K562 (cell line): ENCODE results near the gene MEX3C. TPM values are rescaled to one million over a fixed set of nuclear protein-coding genes. Genes with fewer than 3 reads are reported as not detected.

Source experiments
- ATAC-seq: fragments of 200-7000 bp; cut with Tn5 transposase; 3 replicates; pipeline ENCODE4 v1.9.1; 2020; ENCODE audit warnings: moderate library complexity
- BruUV-seq: library from RNA; stranded (reverse); fragments of 400-500 nt; replicated peaks from 2 replicates; lab custom pipeline; 2021; lab: Mats Ljungman, UMichigan
- CTCF ChIA-PET: fragments of 300-600 bp; formaldehyde crosslinking; extraction: SDS; loops from one replicate; lab custom pipeline; 2021; ENCODE audit warnings: low intra/inter-chr PET ratio; lab: Yijun Ruan, JAX
- POLR2A ChIA-PET: fragments of 300-600, 350-650 bp; sonication (Branson Sonifier 250); formaldehyde crosslinking; extraction: SDS; loops from one replicate; lab custom pipeline; 2021; ENCODE audit warnings: antibody characterized with exemption, inconsistent platforms; lab: Yijun Ruan, JAX
- DNase-seq, 4 experiments: peaks; one replicate each; pipeline versions ENCODE4 v3.0.0 to v3.0.0-alpha.2; 2011 to 2018; ENCODE audit warnings: low spot score in 3 of 4, mixed read lengths in 3 of 4; ENCODE audit errors: extremely low read depth in 1 of 4
- FAIRE-seq: peaks from 2 replicates; lab custom pipeline; 2011; peaks lifted over from hg19 to GRCh38; lab: Jason Lieb, UNC
- H2AFZ ChIP-seq: 2 replicates; pipeline ENCODE4 v1.6.0; 2011; ENCODE audit warnings: low read depth, low read length, control low read depth, inconsistent platforms
- H3K27ac ChIP-seq: fragments of 200-600 bp; 3 replicates; pipeline ENCODE4 v1.8.0; 2011; ENCODE audit warnings: low read depth, mild to moderate bottlenecking, control low read depth, inconsistent platforms, low read length, moderate library complexity, mixed read lengths; ENCODE audit errors: extremely low read depth
- H3K27me3 ChIP-seq, 2 experiments: fragments of 300-600 bp in 1 of 2; 2 replicates in 1 of 2; 3 replicates in 1 of 2; pipeline versions ENCODE4 v1.6.0 to v1.8.0; 2011; ENCODE audit warnings: inconsistent platforms in 2 of 2, low read length in 2 of 2, mild to moderate bottlenecking in 1 of 2, mixed read lengths in 1 of 2, moderate library complexity in 1 of 2; ENCODE audit not compliant: control insufficient read depth in 2 of 2, insufficient read depth in 2 of 2
- H3K36me3 ChIP-seq: fragments of 300-600 bp; 3 replicates; pipeline ENCODE4 v1.8.0; 2011; ENCODE audit warnings: mild to moderate bottlenecking, low read length, inconsistent platforms; ENCODE audit not compliant: control insufficient read depth, insufficient read depth
- H3K4me1 ChIP-seq, 2 experiments: fragments of 200-600 bp in 1 of 2; replicated peaks in 1 of 2; 2 replicates in 1 of 2; 3 replicates in 1 of 2; pipeline versions ENCODE4 v1.5.1 to v1.8.0; 2011; ENCODE audit warnings: inconsistent platforms in 2 of 2, low read length in 2 of 2, mild to moderate bottlenecking in 1 of 2, mixed read lengths in 1 of 2, moderate library complexity in 1 of 2; ENCODE audit not compliant: control insufficient read depth in 2 of 2, insufficient read depth in 2 of 2
- H3K4me2 ChIP-seq: 2 replicates; pipeline ENCODE4 v1.6.1; 2011; ENCODE audit warnings: low read length, control low read depth, inconsistent platforms, mixed read lengths; ENCODE audit not compliant: insufficient read depth
- H3K4me3 ChIP-seq: fragments of 200-600 bp; sonication (generic), shearing (Covaris generic); 2 replicates; pipeline ENCODE4 v1.5.1; 2016; ENCODE audit warnings: control low read depth, inconsistent platforms
- H3K79me2 ChIP-seq: fragments of 200-600 bp; 3 replicates; pipeline ENCODE4 v1.8.0; 2011; ENCODE audit warnings: low read length, inconsistent platforms; ENCODE audit not compliant: control insufficient read depth, insufficient read depth
- H3K9ac ChIP-seq, 2 experiments: 2 replicates each; pipeline versions ENCODE4 v1.6.0 to v1.6.1; 2011; ENCODE audit warnings: low read depth in 2 of 2, low read length in 2 of 2, control low read depth in 1 of 2, inconsistent platforms in 1 of 2, mild to moderate bottlenecking in 1 of 2, mixed read lengths in 1 of 2; ENCODE audit not compliant: insufficient read depth in 1 of 2
- H3K9me1 ChIP-seq: one replicate; pipeline ENCODE4 v1.6.0; 2011; ENCODE audit warnings: inconsistent platforms, mild to moderate bottlenecking, low read length, moderate library complexity; ENCODE audit not compliant: control insufficient read depth, insufficient read depth
- H3K9me3 ChIP-seq: replicated peaks from 2 replicates; pipeline ENCODE4 v1.5.1; 2011; ENCODE audit warnings: low read depth, low read length, inconsistent platforms; ENCODE audit not compliant: control insufficient read depth, insufficient read depth
- H4K20me1 ChIP-seq: replicated peaks from 2 replicates; pipeline ENCODE4 v1.6.1; 2011; ENCODE audit warnings: low read length, inconsistent platforms, mixed read lengths; ENCODE audit not compliant: control insufficient read depth, insufficient read depth
- CGGBP1 ChIP-seq: fragments of 250-450 bp; sonication (Bioruptor Pico); IDR thresholded peaks from 2 replicates; pipeline ENCODE4 v1.9.0; 2021; ENCODE audit warnings: mild to moderate bottlenecking
- GMEB1 ChIP-seq: fragments of 250-450 bp; sonication (Bioruptor Pico); IDR thresholded peaks from 2 replicates; pipeline ENCODE4 v1.4.0; 2020; ENCODE audit warnings: mild to moderate bottlenecking
- HDAC1 ChIP-seq, 2 experiments: fragments of 450-650 bp; IDR thresholded peaks; 2 replicates each; pipeline ENCODE4 v1.6.1; 2016 to 2017; ENCODE audit warnings: inconsistent platforms in 1 of 2, mild to moderate bottlenecking in 1 of 2, moderate library complexity in 1 of 2
- HMG20B ChIP-seq: fragments of 250-450 bp; sonication (Bioruptor Pico); IDR thresholded peaks from 2 replicates; pipeline ENCODE4 v1.5.0; 2021; ENCODE audit warnings: mild to moderate bottlenecking
- LCOR ChIP-seq: sonication (generic); formaldehyde crosslinking; IDR thresholded peaks from 2 replicates; pipeline ENCODE4 v1.8.0; 2022; ENCODE audit warnings: mild to moderate bottlenecking, missing genetic modification reagents
- NR2C1 ChIP-seq, 2 experiments: fragments of 450-650 bp; IDR thresholded peaks; 2 replicates each; pipeline ENCODE4 v1.6.1; 2017; ENCODE audit warnings: mild to moderate bottlenecking in 2 of 2, antibody characterized with exemption in 1 of 2, inconsistent platforms in 1 of 2, missing compliant biosample characterization in 1 of 2, missing genetic modification characterization in 1 of 2
- NR2F6 ChIP-seq: fragments of 450-650 bp; formaldehyde crosslinking; IDR thresholded peaks from 2 replicates; pipeline ENCODE4 v1.4.0; 2020; ENCODE audit warnings: mild to moderate bottlenecking
- STAT6 ChIP-seq: sonication (generic); formaldehyde crosslinking; IDR thresholded peaks from 2 replicates; pipeline ENCODE4 v1.8.1; 2023; ENCODE audit warnings: mild to moderate bottlenecking, missing genetic modification reagents
- TFE3 ChIP-seq: fragments of 450-650 bp; formaldehyde crosslinking; IDR thresholded peaks from 2 replicates; pipeline ENCODE4 v1.4.0; 2020; ENCODE audit warnings: mild to moderate bottlenecking, mixed read lengths
- WGBS: fragments of 100-300 bp; shearing (Covaris generic); methylation state at CpG from one replicate; pipeline ENCODE4 v1.1.6; 2016; ENCODE audit warnings: low coverage, mixed read lengths; ENCODE audit not compliant: insufficient coverage; ENCODE audit errors: missing lambda C conversion rate; 5-methylcytosine and 5-hydroxymethylcytosine counted together
- in situ Hi-C: fragments of 300-500 bp; cut with MboI; formaldehyde crosslinking; loops from 4 replicates; pipeline ENCODE4 v1.15.0; 2018; ENCODE audit warnings: inconsistent platforms, mixed read lengths
- intact Hi-C: fragments of 100-400 bp; cut with micrococcal nuclease; formaldehyde crosslinking; loops from 2 replicates; pipeline ENCODE4 v1.14.2; 2022
- polyA plus RNA-seq, 8 experiments: library from polyadenylated mRNA; depleted of rRNA in 4 of 8; stranded (reverse) in 5 of 8; unstranded in 3 of 8; fragments of >200 nt; fragmentation: Nextera tagmentation in 2 of 8; fragmentation: Illumina TruSeq in 1 of 8; extraction: Ambion mirVana in 2 of 8; extraction: Trizol in 1 of 8; gene quantifications; 2 replicates each; pipeline versions ENCODE4 v1.2.1 to v1.2.3, GENCODE V29; 2011 to 2014; ENCODE audit warnings: inconsistent platforms in 1 of 8, missing spikeins in 1 of 8
- total RNA-seq, 7 experiments: library from RNA; depleted of rRNA in 6 of 7; stranded (reverse); fragments of >200 nt in 6 of 7; fragmentation: Illumina TruSeq in 2 of 7; extraction: Trizol in 2 of 7; gene quantifications; 2 replicates each; pipeline versions ENCODE4 v1.2.1 to v1.2.3, GENCODE V29; 2011 to 2021; ENCODE audit warnings: low replicate concordance in 1 of 7

Gene MEX3C
- total and polyA plus RNA-seq, 9 of the 15 experiments (the other 6 are each of a cell fraction or from before 2014, with no cell fraction given) = 2.4 to 14.2 (median 10.6) TPM

GRCh38 chr18:51138936-51139335 is 58.5 kb downstream of the MEX3C start:
- no TSS peak for BruUV-seq
- no peak overlapping the region for H2AFZ ChIP-seq
- no peaks in the 10 kb centered on the region for H3K36me3 ChIP-seq
- no peak overlapping the region for H3K27ac ChIP-seq
- ATAC-seq = no peak
- H3K27me3 ChIP-seq = peaks cover 0 to 16% of the 10 kb centered on the region in 2 experiments; a peak in 1 of 5 replicates
- no peak overlapping the region for H3K4me3 ChIP-seq
- ChIA-PET POLR2A (no interaction called here), CTCF (no interaction called here)
- intact Hi-C loops (no loop called here), in situ Hi-C loops (no loop called here)
- H3K79me2 ChIP-seq = no peaks in the 10 kb centered on the region
- no peak overlapping the region for H3K4me2 ChIP-seq
- FAIRE-seq = no peak
- H3K4me1 ChIP-seq = peaks cover 0 to 5% of the 10 kb centered on the region in 2 experiments; a peak in 2 of 5 replicates
- H4K20me1 ChIP-seq = no peaks in the 10 kb centered on the region
- H3K9me1 ChIP-seq = no peaks in the 10 kb centered on the region
- no peak for DNase-seq
- TF ChIP-seq TFE3 (CRISPR knock-in tag) = no peak
- TF ChIP-seq STAT6 (CRISPR knock-in tag) = no peak
- TF ChIP-seq HDAC1 (IDR thresholded peaks at IDR 0.05) = no peak
- no peak for TF ChIP-seq NR2F6 (CRISPR knock-in tag)
- no peak for TF ChIP-seq LCOR (CRISPR knock-in tag)
- no peak for TF ChIP-seq NR2C1 (IDR thresholded peaks at IDR 0.05)
- no peak for TF ChIP-seq NR2C1 (tag; IDR thresholded peaks at IDR 0.05)
- TF ChIP-seq CGGBP1 = no peak
- TF ChIP-seq GMEB1 (CRISPR knock-in tag) = no peak
- no peak for TF ChIP-seq HMG20B
- no peaks in the 10 kb centered on the region for H3K9me3 ChIP-seq
- no peak overlapping the region for H3K9ac ChIP-seq
- 0% methylated on average over 4 of the region's 8 CpGs for WGBS
